Measurements from ENCODE around the gene AGBL4.

- no peak for TF ChIP-seq CREB5 (CRISPR knock-in tag; IDR thresholded peaks at IDR 0.05; ENCODE audit: low read depth)
- no peak for TF ChIP-seq ZFP30 (CRISPR knock-in tag; IDR thresholded peaks at IDR 0.05)
Measured at GRCh38 chr1:49523764-49524163, 500.0 kb downstream of the AGBL4 start.
